Measurements from ENCODE around the gene MIPOL1. TPM values are rescaled to one million over a fixed set of nuclear protein-coding genes. Genes with fewer than 3 reads are reported as not detected.
"Not testable (repeated sequence)": the region's sequence is repeated elsewhere in the genome, so short reads cannot be mapped to it uniquely, and the experiment has no call there.

MIPOL1 gene
- total RNA-seq, 4 donors from 2014 or later: 17.0 to 43.4 (median 30.2) TPM

GRCh38 chr14:37186865-37187264 is 10.9 kb upstream of the MIPOL1 start:
- intact Hi-C loops (cut with DNase I): no loop called here
- H3K27ac ChIP-seq: no peak overlapping the region
- no peak for DNase-seq
- no peaks in the 10 kb centered on the region for H3K4me1 ChIP-seq
- H3K4me3 ChIP-seq (replicated peaks in 1 of 3): no peak overlapping the region
- 90 to 98% methylated on average over 1 of the region's 1 CpG for WGBS, 2 donors
- no peaks in the 10 kb centered on the region for H3K27me3 ChIP-seq
- no peak for TF ChIP-seq POLR2A (IDR thresholded peaks at IDR 0.05)
- no peak for TF ChIP-seq CTCF (IDR thresholded peaks at IDR 0.05)
- H3K9me3 ChIP-seq: no peaks in the 10 kb centered on the region
- H3K36me3 ChIP-seq: no peaks in the 10 kb centered on the region

GRCh38 chr14:37187294-37187693 is 10.4 kb upstream of the MIPOL1 start:
- no peak for DNase-seq
- no peaks in the 10 kb centered on the region for H3K4me1 ChIP-seq
- WGBS, 2 donors: 84 to 89% methylated on average over 3 of the region's 3 CpGs
- H3K27ac ChIP-seq: no peak overlapping the region
- TF ChIP-seq CTCF (IDR thresholded peaks at IDR 0.05) (no peak), POLR2A (IDR thresholded peaks at IDR 0.05) (no peak)
- H3K9me3 ChIP-seq: no peaks in the 10 kb centered on the region
- H3K27me3 ChIP-seq: no peaks in the 10 kb centered on the region
- H3K4me3 ChIP-seq (replicated peaks in 1 of 3): no peak overlapping the region
- intact Hi-C loops (cut with DNase I): no loop called here
- H3K36me3 ChIP-seq: no peaks in the 10 kb centered on the region

GRCh38 chr14:37187840-37188577 is 9.7 kb upstream of the MIPOL1 start:
- H3K4me1 ChIP-seq; H3K27ac ChIP-seq; H3K4me3 ChIP-seq (replicated peaks in 1 of 3); DNase-seq; H3K27me3 ChIP-seq; H3K36me3 ChIP-seq; intact Hi-C loops (cut with DNase I); H3K9me3 ChIP-seq: not testable (repeated sequence)
- WGBS, 2 donors: 68% methylated on average over 8 to 9 of the region's 9 CpGs

- 88 to 95% methylated on average over 2 of the region's 2 CpGs for WGBS, 2 donors
- DNase-seq; H3K4me3 ChIP-seq (replicated peaks in 1 of 3); intact Hi-C loops (cut with DNase I); H3K9me3 ChIP-seq; H3K36me3 ChIP-seq; H3K27me3 ChIP-seq; H3K4me1 ChIP-seq; H3K27ac ChIP-seq: not testable (repeated sequence)
Measured at GRCh38 chr14:37189733-37190132, 8.0 kb upstream of the MIPOL1 start.

- TF ChIP-seq POLR2A (IDR thresholded peaks at IDR 0.05): no peak
- no peak for TF ChIP-seq CTCF (IDR thresholded peaks at IDR 0.05)
- intact Hi-C loops (cut with DNase I): no loop called here
- no peak for DNase-seq
- H3K36me3 ChIP-seq: no peaks in the 10 kb centered on the region
- H3K27ac ChIP-seq: no peak overlapping the region
- 93 to 98% methylated on average over 2 of the region's 2 CpGs for WGBS, 2 donors
- H3K9me3 ChIP-seq: no peaks in the 10 kb centered on the region
- H3K27me3 ChIP-seq: no peaks in the 10 kb centered on the region
- H3K4me3 ChIP-seq (replicated peaks in 1 of 3): no peak overlapping the region
- peaks cover 0 to 5% of the 10 kb centered on the region in 2 donors for H3K4me1 ChIP-seq
Measured at GRCh38 chr14:37194698-37195097, 3.0 kb upstream of the MIPOL1 start.

- peaks cover 0 to 5% of the 10 kb centered on the region in 2 donors for H3K4me1 ChIP-seq
- intact Hi-C loops (cut with DNase I): no loop called here
- whole genome bisulfite sequencing, 2 donors: 88 to 89% methylated on average over 1 of the region's 1 CpG
- H3K4me3 ChIP-seq (replicated peaks in 1 of 3): no peak overlapping the region
- no peak overlapping the region for H3K27ac ChIP-seq
- no peak for DNase-seq
- H3K36me3 ChIP-seq: no peaks in the 10 kb centered on the region
- TF ChIP-seq CTCF (IDR thresholded peaks at IDR 0.05) (no peak), POLR2A (IDR thresholded peaks at IDR 0.05) (no peak)
- H3K9me3 ChIP-seq: no peaks in the 10 kb centered on the region
- no peaks in the 10 kb centered on the region for H3K27me3 ChIP-seq
Measured at GRCh38 chr14:37195327-37195726, 2.4 kb upstream of the MIPOL1 start.
